Neural progenitor cell (in vitro differentiated cells): ENCODE measurements around the gene HECTD4.

Experiments
- EZH2 ChIP-seq: fragments of 200-600 bp; sonication (generic); IDR thresholded peaks from 2 replicates; pipeline ENCODE4 v1.6.1; 2017; ENCODE audit warnings: antibody characterized with exemption, mild to moderate bottlenecking, moderate library complexity
- EZH2phosphoT487 ChIP-seq: fragments of 200-600 bp; sonication (generic); IDR thresholded peaks from 2 replicates; pipeline ENCODE4 v1.6.1; 2017; ENCODE audit warnings: antibody characterized with exemption
- TF ChIP-seq, protein P1 (sequence below): fragments of 200-600 bp; sonication (generic); IDR thresholded peaks from 2 replicates; pipeline ENCODE4 v1.5.1; 2017; ENCODE audit warnings: antibody characterized with exemption, mild to moderate bottlenecking

GRCh38 chr12:112178796-112179195 is 203.4 kb downstream of the HECTD4 start:
- TF ChIP-seq, protein P1, sequence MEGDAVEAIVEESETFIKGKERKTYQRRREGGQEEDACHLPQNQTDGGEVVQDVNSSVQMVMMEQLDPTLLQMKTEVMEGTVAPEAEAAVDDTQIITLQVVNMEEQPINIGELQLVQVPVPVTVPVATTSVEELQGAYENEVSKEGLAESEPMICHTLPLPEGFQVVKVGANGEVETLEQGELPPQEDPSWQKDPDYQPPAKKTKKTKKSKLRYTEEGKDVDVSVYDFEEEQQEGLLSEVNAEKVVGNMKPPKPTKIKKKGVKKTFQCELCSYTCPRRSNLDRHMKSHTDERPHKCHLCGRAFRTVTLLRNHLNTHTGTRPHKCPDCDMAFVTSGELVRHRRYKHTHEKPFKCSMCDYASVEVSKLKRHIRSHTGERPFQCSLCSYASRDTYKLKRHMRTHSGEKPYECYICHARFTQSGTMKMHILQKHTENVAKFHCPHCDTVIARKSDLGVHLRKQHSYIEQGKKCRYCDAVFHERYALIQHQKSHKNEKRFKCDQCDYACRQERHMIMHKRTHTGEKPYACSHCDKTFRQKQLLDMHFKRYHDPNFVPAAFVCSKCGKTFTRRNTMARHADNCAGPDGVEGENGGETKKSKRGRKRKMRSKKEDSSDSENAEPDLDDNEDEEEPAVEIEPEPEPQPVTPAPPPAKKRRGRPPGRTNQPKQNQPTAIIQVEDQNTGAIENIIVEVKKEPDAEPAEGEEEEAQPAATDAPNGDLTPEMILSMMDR: no peak
- TF ChIP-seq EZH2phosphoT487 (no peak), EZH2 (no peak)
